ENCODE data around the gene UBAP1.

- TF ChIP-seq, protein P1, sequence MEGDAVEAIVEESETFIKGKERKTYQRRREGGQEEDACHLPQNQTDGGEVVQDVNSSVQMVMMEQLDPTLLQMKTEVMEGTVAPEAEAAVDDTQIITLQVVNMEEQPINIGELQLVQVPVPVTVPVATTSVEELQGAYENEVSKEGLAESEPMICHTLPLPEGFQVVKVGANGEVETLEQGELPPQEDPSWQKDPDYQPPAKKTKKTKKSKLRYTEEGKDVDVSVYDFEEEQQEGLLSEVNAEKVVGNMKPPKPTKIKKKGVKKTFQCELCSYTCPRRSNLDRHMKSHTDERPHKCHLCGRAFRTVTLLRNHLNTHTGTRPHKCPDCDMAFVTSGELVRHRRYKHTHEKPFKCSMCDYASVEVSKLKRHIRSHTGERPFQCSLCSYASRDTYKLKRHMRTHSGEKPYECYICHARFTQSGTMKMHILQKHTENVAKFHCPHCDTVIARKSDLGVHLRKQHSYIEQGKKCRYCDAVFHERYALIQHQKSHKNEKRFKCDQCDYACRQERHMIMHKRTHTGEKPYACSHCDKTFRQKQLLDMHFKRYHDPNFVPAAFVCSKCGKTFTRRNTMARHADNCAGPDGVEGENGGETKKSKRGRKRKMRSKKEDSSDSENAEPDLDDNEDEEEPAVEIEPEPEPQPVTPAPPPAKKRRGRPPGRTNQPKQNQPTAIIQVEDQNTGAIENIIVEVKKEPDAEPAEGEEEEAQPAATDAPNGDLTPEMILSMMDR (conservative IDR thresholded peaks at IDR 0.05; ENCODE audit: low read depth in 2 of 2) = no peak
- TF ChIP-seq, protein P2, sequence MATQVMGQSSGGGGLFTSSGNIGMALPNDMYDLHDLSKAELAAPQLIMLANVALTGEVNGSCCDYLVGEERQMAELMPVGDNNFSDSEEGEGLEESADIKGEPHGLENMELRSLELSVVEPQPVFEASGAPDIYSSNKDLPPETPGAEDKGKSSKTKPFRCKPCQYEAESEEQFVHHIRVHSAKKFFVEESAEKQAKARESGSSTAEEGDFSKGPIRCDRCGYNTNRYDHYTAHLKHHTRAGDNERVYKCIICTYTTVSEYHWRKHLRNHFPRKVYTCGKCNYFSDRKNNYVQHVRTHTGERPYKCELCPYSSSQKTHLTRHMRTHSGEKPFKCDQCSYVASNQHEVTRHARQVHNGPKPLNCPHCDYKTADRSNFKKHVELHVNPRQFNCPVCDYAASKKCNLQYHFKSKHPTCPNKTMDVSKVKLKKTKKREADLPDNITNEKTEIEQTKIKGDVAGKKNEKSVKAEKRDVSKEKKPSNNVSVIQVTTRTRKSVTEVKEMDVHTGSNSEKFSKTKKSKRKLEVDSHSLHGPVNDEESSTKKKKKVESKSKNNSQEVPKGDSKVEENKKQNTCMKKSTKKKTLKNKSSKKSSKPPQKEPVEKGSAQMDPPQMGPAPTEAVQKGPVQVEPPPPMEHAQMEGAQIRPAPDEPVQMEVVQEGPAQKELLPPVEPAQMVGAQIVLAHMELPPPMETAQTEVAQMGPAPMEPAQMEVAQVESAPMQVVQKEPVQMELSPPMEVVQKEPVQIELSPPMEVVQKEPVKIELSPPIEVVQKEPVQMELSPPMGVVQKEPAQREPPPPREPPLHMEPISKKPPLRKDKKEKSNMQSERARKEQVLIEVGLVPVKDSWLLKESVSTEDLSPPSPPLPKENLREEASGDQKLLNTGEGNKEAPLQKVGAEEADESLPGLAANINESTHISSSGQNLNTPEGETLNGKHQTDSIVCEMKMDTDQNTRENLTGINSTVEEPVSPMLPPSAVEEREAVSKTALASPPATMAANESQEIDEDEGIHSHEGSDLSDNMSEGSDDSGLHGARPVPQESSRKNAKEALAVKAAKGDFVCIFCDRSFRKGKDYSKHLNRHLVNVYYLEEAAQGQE (IDR thresholded peaks at IDR 0.05; ENCODE audit: unreplicated experiment) = no peak
- TF ChIP-seq STAT1 (IDR thresholded peaks at IDR 0.05; ENCODE audit: unreplicated experiment) = no peak
- TF ChIP-seq EZH2 (IDR thresholded peaks at IDR 0.05; ENCODE audit: low read depth, unreplicated experiment) = no peak
- TF ChIP-seq EZH2phosphoT487 (IDR thresholded peaks at IDR 0.05; ENCODE audit: unreplicated experiment) = no peak
- TF ChIP-seq POLR2AphosphoS5 (IDR thresholded peaks at IDR 0.05; ENCODE audit: low read depth) = no peak
- TF ChIP-seq CREB1 (CRISPR knock-in tag; IDR thresholded peaks at IDR 0.05; ENCODE audit: low read depth) = no peak
- TF ChIP-seq JUNB (IDR thresholded peaks at IDR 0.05; ENCODE audit: unreplicated experiment) = no peak
- no peak for TF ChIP-seq NANOG (IDR thresholded peaks at IDR 0.05; ENCODE audit: borderline replicate concordance)
- no peak for TF ChIP-seq ZNF114 (CRISPR knock-in tag; IDR thresholded peaks at IDR 0.05)
- no peak for TF ChIP-seq ZNF331 (CRISPR knock-in tag; IDR thresholded peaks at IDR 0.05; ENCODE audit: low read depth)
Measured at GRCh38 chr9:34203275-34203991, 24.6 kb downstream of the UBAP1 start.
